DND-41 (cell line): Measurements from ENCODE around the gene SMPD3.

Experiments
- ATAC-seq: fragments of 200-7000 bp; cut with Tn5 transposase; 3 replicates; pipeline ENCODE4 v1.9.1; 2021; ENCODE audit warnings: low read depth; ENCODE audit not compliant: insufficient read depth
- DNase-seq: peaks from one replicate; pipeline ENCODE4 v3.0.0-alpha.2; 2020
- H2AFZ ChIP-seq: 2 replicates; pipeline ENCODE4 v1.6.0; 2012; ENCODE audit warnings: low read depth, low read length
- H3K27ac ChIP-seq: 2 replicates; pipeline ENCODE4 v1.5.1; 2012; ENCODE audit warnings: low read length, inconsistent platforms
- H3K27me3 ChIP-seq: fragments of 200-600 bp; sonication (generic); 2 replicates; pipeline ENCODE4 v1.6.0; 2012; ENCODE audit warnings: low read length, mild to moderate bottlenecking, inconsistent platforms; ENCODE audit not compliant: insufficient read depth, poor library complexity
- H3K36me3 ChIP-seq: 2 replicates; pipeline ENCODE4 v1.5.1; 2012; ENCODE audit warnings: low read length, inconsistent platforms; ENCODE audit not compliant: insufficient read depth
- H3K4me1 ChIP-seq: 2 replicates; pipeline ENCODE4 v1.5.1; 2012; ENCODE audit warnings: mild to moderate bottlenecking, low read length; ENCODE audit not compliant: insufficient read depth
- H3K4me2 ChIP-seq: 2 replicates; pipeline ENCODE4 v1.6.0; 2012; ENCODE audit warnings: mild to moderate bottlenecking, moderate library complexity, low read length, inconsistent platforms; ENCODE audit not compliant: insufficient read depth
- H3K4me3 ChIP-seq, 2 experiments: fragments of 200-600 bp in 1 of 2; shearing (Covaris generic) in 1 of 2; 2 replicates each; pipeline ENCODE4 v1.5.1; 2012 to 2016; ENCODE audit warnings: inconsistent platforms in 2 of 2, low read length in 2 of 2, mild to moderate bottlenecking in 2 of 2, low read depth in 1 of 2, moderate library complexity in 1 of 2
- H3K79me2 ChIP-seq: 2 replicates; pipeline ENCODE4 v1.6.0; 2012; ENCODE audit warnings: low read length, inconsistent platforms; ENCODE audit not compliant: insufficient read depth
- H3K9ac ChIP-seq: 2 replicates; pipeline ENCODE4 v1.6.0; 2012; ENCODE audit warnings: low read depth, mild to moderate bottlenecking, inconsistent platforms, low read length, moderate library complexity
- H3K9me3 ChIP-seq: 2 replicates; pipeline ENCODE4 v1.5.1; 2012; ENCODE audit warnings: low read length, moderate library complexity, mild to moderate bottlenecking, inconsistent platforms; ENCODE audit not compliant: insufficient read depth, severe bottlenecking
- H4K20me1 ChIP-seq: 2 replicates; pipeline ENCODE4 v1.6.0; 2012; ENCODE audit warnings: low read length; ENCODE audit not compliant: insufficient read depth
- CTCF ChIP-seq: IDR thresholded peaks from 2 replicates; pipeline ENCODE4 v1.5.1; 2012; ENCODE audit warnings: borderline replicate concordance, low read length, moderate library complexity, mild to moderate bottlenecking; ENCODE audit not compliant: poor library complexity, severe bottlenecking; ENCODE audit errors: extremely low read depth
- EZH2 ChIP-seq: IDR thresholded peaks from 3 replicates; pipeline ENCODE4 v1.6.1; 2012; ENCODE audit warnings: borderline replicate concordance, low read depth, mild to moderate bottlenecking, moderate library complexity, low read length, inconsistent platforms; ENCODE audit not compliant: severe bottlenecking

The SMPD3 gene

GRCh38 chr16:68446681-68447652 lies 1.3 kb downstream of the SMPD3 start:
- Histone ChIP-seq H3K27me3 (no peaks in the 10 kb centered on the region), H3K4me3 (no peak overlapping the region), H3K9ac (no peak overlapping the region), H2AFZ (no peak overlapping the region), H3K79me2 (no peaks in the 10 kb centered on the region), H3K36me3 (no peaks in the 10 kb centered on the region), H3K4me1 (peaks cover 17% of the 10 kb centered on the region), H3K27ac (no peak overlapping the region), H4K20me1 (peaks cover 7% of the 10 kb centered on the region), H3K9me3 (no peaks in the 10 kb centered on the region), H3K4me2 (peak overlapping the region; percentile 63; the same call in 1 of the 2 replicates)
- DNase-seq (no peak), ATAC-seq (no peak)
- TF ChIP-seq EZH2 (no peak), CTCF (no peak)

DNA sequence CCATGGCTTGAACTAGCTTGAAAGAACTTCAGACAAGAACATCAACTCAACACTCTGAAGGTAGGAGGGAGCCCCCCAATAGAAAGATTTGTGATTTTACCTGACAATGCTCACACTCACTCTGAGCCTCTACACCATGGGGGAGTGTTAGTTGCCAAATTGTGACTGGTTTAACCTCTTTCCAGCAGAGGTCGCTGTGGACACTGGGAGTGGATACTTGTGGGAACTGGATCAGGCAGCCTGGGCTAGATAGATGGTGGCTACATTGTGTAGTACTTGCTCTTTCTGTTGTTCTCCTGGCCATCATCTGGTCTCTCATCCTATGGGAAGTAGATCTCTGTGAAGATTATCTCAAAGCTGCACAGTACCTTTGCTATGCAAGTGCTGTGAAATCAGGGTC lies 2.9 kb downstream of the SMPD3 start:
- DNase-seq (peak; percentile 57), ATAC-seq (no peak)
- Histone ChIP-seq H3K27ac (no peak overlapping the region), H3K4me3 (no peak overlapping the region), H2AFZ (no peak overlapping the region), H3K36me3 (no peaks in the 10 kb centered on the region), H3K9ac (no peak overlapping the region), H3K4me2 (no peak overlapping the region), H3K27me3 (no peaks in the 10 kb centered on the region), H3K4me1 (peaks cover 17% of the 10 kb centered on the region), H3K79me2 (no peaks in the 10 kb centered on the region), H3K9me3 (no peaks in the 10 kb centered on the region), H4K20me1 (peaks cover 7% of the 10 kb centered on the region)
- TF ChIP-seq EZH2 = no peak
- peak; percentile 72 for TF ChIP-seq CTCF

DNA sequence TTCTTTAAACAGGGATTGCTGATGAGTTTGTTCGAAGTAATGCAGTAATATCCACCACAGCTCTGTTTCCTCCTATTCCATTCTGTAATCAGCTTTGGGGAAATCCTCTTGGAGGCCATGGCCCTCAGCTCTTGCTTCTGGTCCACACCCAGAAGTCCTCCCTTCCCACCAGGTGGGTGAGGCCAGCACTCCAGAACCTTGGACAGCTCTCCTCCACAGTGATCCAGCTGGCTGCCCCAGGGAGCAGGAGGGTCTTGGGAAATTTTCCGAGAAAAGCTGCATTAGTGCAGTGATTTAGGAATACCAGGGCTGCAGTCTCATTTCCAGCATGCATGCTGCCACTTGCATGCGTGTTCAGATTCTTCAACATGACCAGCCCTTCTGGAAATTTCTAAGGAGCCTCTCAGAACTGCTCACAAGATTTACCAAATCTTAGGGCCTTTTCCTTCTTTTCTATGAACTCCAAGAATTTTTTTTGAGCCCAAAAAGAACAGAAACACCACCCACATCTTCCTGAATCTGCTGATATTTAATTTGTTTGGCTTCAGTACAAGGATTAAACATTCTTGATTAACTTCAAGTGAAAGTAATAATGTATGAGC lies 4.2 kb downstream of the SMPD3 start:
- no peak overlapping the region for H3K4me2 ChIP-seq
- DNase-seq (peak; percentile 70), ATAC-seq (no peak)
- no peak overlapping the region for H3K9ac ChIP-seq
- no peaks in the 10 kb centered on the region for H3K36me3 ChIP-seq
- no peaks in the 10 kb centered on the region for H3K27me3 ChIP-seq
- H3K4me1 ChIP-seq = peaks cover 14% of the 10 kb centered on the region
- no peak overlapping the region for H3K4me3 ChIP-seq
- no peaks in the 10 kb centered on the region for H3K79me2 ChIP-seq
- no peak overlapping the region for H3K27ac ChIP-seq
- no peak for TF ChIP-seq EZH2
- TF ChIP-seq CTCF = no peak
- H2AFZ ChIP-seq = no peak overlapping the region
- H3K9me3 ChIP-seq = no peaks in the 10 kb centered on the region
- peaks cover 7% of the 10 kb centered on the region for H4K20me1 ChIP-seq
